ENCODE results near the gene CCDC40. TPM values are rescaled to one million over a fixed set of nuclear protein-coding genes. Genes with fewer than 3 reads are reported as not detected.

Gene CCDC40
- total and polyA plus RNA-seq, 7 donors = 1.4 to 25.8 (median 5.3) TPM; not detected in 2

DNA sequence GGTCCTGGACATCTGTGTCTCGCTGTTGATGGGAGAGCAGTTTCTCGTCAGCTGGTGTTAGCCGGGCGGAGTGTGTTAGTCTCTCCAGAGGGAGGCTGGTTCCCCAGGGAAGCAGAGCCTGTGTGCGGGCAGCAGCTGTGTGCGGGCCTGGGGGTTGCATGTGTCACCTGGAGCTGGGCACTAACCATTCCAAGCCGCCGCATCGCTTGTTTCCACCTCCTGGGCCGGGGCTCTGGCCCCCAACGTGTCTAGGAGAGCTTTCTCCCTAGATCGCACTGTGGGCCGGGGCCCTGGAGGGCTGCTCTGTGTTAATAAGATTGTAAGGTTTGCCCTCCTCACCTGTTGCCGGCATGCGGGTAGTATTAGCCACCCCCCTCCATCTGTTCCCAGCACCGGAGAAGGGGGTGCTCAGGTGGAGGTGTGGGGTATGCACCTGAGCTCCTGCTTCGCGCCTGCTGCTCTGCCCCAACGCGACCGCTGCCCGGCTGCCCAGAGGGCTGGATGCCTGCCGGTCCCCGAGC is 82.9 kb downstream of the CCDC40 start:
- TF ChIP-seq POLR2A (IDR thresholded peaks at IDR 0.05) = no peak
- TF ChIP-seq, protein P1, sequence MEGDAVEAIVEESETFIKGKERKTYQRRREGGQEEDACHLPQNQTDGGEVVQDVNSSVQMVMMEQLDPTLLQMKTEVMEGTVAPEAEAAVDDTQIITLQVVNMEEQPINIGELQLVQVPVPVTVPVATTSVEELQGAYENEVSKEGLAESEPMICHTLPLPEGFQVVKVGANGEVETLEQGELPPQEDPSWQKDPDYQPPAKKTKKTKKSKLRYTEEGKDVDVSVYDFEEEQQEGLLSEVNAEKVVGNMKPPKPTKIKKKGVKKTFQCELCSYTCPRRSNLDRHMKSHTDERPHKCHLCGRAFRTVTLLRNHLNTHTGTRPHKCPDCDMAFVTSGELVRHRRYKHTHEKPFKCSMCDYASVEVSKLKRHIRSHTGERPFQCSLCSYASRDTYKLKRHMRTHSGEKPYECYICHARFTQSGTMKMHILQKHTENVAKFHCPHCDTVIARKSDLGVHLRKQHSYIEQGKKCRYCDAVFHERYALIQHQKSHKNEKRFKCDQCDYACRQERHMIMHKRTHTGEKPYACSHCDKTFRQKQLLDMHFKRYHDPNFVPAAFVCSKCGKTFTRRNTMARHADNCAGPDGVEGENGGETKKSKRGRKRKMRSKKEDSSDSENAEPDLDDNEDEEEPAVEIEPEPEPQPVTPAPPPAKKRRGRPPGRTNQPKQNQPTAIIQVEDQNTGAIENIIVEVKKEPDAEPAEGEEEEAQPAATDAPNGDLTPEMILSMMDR (IDR thresholded peaks at IDR 0.05) = no peak
- TF ChIP-seq POLR2AphosphoS5 (IDR thresholded peaks at IDR 0.05) = no peak
- no peak for TF ChIP-seq EP300 (IDR thresholded peaks at IDR 0.05)
- intact Hi-C loops (cut with DNase I) = no loop called here
- no peaks in the 10 kb centered on the region for H3K4me1 ChIP-seq
- H3K27ac ChIP-seq = no peak overlapping the region
- H3K27me3 ChIP-seq = peaks cover 0 to 3% (median 0%) of the 10 kb centered on the region in 3 donors
- no peaks in the 10 kb centered on the region for H3K9me3 ChIP-seq
- H3K4me3 ChIP-seq = no peak overlapping the region
- peaks cover 0 to 19% (median 0%) of the 10 kb centered on the region in 4 donors for H3K36me3 ChIP-seq
- 93 to 95% methylated on average over 24 of the region's 24 CpGs for WGBS, 2 donors
- DNase-seq = peak; percentile 53

DNA sequence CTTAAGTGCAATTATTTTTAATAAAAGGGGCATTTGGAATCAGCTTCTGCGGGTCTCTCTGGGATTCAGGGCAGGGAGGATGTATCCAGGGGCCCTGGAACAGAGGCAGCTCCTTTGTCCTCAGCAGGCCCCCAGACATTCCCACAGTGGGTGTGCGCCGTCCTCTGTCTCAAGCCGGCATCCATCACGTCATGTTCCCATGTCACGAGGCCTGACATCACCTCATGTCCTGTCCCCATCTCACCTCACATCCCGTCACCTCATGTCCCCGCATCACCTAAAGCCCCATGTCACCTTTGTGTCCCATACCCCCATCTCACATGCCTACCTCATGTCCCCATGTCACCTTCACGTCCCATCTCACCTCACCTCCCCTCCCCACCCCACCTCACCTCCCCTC is 83.4 kb downstream of the CCDC40 start:
- H3K27ac ChIP-seq = no peak overlapping the region
- peak; percentile 33 for DNase-seq
- intact Hi-C loops (cut with DNase I) = no loop called here
- WGBS, 2 donors = 83 to 90% methylated on average over 9 of the region's 9 CpGs
- H3K4me3 ChIP-seq = no peak overlapping the region
- H3K4me1 ChIP-seq = no peaks in the 10 kb centered on the region
- TF ChIP-seq POLR2AphosphoS5 (IDR thresholded peaks at IDR 0.05) = no peak
- no peak for TF ChIP-seq EP300 (IDR thresholded peaks at IDR 0.05)
- TF ChIP-seq, protein P1 (IDR thresholded peaks at IDR 0.05) = no peak
- no peak for TF ChIP-seq POLR2A (IDR thresholded peaks at IDR 0.05)
- peaks cover 0 to 19% (median 0%) of the 10 kb centered on the region in 4 donors for H3K36me3 ChIP-seq
- H3K9me3 ChIP-seq = no peaks in the 10 kb centered on the region
- H3K27me3 ChIP-seq = peaks cover 0 to 8% (median 0%) of the 10 kb centered on the region in 3 donors

DNA sequence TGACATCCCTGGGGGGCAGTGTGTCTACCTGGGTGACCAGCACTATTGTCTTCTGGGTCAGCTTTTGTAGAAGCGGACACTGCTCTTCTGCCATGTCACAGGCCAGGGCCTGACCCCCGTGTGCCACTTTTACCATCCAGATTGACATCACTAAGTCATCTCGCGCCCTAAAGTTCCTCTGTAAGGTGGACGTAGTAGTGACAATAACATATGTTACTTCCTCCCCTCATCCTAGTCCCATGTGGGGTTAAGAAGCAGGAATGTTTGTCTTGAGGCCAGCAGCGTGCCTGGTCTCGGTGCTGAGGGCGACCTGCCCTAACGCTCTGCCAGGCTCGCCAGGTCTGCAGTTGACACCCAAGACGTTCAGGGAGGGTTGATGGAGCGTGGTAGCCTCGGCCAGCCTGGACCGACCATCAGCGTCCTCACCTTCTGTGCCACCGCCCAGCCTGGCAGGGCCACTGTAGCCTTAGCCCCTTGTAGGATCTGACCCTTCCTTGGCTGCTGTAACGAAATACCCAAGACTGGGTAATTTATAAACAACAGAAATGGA is 85.7 kb downstream of the CCDC40 start:
- no peaks in the 10 kb centered on the region for H3K4me1 ChIP-seq
- peaks cover 0 to 26% (median 0%) of the 10 kb centered on the region in 3 donors for H3K27me3 ChIP-seq
- TF ChIP-seq POLR2AphosphoS5 (IDR thresholded peaks at IDR 0.05) (no peak), POLR2A (IDR thresholded peaks at IDR 0.05) (no peak), EP300 (IDR thresholded peaks at IDR 0.05) (no peak)
- TF ChIP-seq, protein P1 (IDR thresholded peaks at IDR 0.05) = no peak
- H3K9me3 ChIP-seq = no peaks in the 10 kb centered on the region
- peak; percentile 58 for DNase-seq
- H3K36me3 ChIP-seq = peaks cover 0 to 16% (median 0%) of the 10 kb centered on the region in 4 donors
- WGBS, 2 donors = 92% methylated on average over 17 of the region's 17 CpGs
- H3K27ac ChIP-seq = no peak overlapping the region
- no peak overlapping the region for H3K4me3 ChIP-seq
- intact Hi-C loops (cut with DNase I) = no loop called here

DNA sequence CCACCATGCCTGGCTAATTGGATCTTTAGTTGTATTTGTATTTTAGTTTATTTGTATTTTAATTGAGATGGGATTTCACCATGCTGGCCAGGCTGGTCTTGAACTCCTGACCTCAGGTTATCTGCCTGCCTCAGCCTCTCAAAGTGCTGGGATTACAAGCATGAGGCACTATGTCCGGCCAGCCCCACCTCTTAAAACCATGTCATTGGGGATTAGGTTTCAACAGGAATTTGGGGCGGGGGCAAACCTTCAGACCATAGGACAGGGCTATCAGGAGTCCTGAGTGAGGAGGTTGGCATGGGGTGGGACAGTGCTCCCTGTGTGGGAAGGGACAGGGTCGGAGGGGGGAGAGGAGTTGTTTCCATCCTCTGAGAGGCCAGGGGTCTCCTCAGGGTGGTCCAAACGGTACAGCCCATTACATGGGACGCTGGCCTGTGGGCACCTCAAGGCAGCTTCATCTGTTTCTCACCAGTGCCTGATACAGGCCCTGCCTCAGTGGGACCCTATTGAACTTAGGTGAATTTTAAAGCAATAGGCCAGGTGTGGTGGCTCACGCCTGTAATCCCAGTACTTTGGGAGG is 86.6 kb downstream of the CCDC40 start:
- Histone ChIP-seq H3K4me3 (no peak overlapping the region), H3K36me3 (peaks cover 0 to 16% (median 0%) of the 10 kb centered on the region in 4 donors), H3K27me3 (peaks cover 0 to 30% (median 0%) of the 10 kb centered on the region in 3 donors), H3K27ac (no peak overlapping the region), H3K9me3 (no peaks in the 10 kb centered on the region), H3K4me1 (no peaks in the 10 kb centered on the region)
- 89 to 91% methylated on average over 6 of the region's 6 CpGs for WGBS, 2 donors
- no peak for TF ChIP-seq EP300 (IDR thresholded peaks at IDR 0.05)
- TF ChIP-seq POLR2A (IDR thresholded peaks at IDR 0.05) = no peak
- TF ChIP-seq POLR2AphosphoS5 (IDR thresholded peaks at IDR 0.05) = no peak
- TF ChIP-seq, protein P1 (IDR thresholded peaks at IDR 0.05) = no peak
- peak; percentile 30 for DNase-seq
- intact Hi-C loops (cut with DNase I) = no loop called here
